Liver (tissue), 9 donors: ENCODE measurements around the gene CYP2C18. TPM values are rescaled to one million over a fixed set of nuclear protein-coding genes. Genes with fewer than 3 reads are reported as not detected.

Experiments
- DNase-seq: peaks from one replicate; pipeline ENCODE4 v3.0.0-alpha.2; 2017; ENCODE audit warnings: low spot score
- H3K27ac ChIP-seq, 2 donors: one replicate each; pipeline ENCODE4 v1.7.0; 2013; ENCODE audit warnings: inconsistent platforms in 2 of 2, low read length in 2 of 2, control low read depth in 1 of 2, low read depth in 1 of 2, mild to moderate bottlenecking in 1 of 2
- H3K27me3 ChIP-seq, 4 donors: one replicate each; pipeline versions ENCODE4 v1.6.1 to v1.7.0; 2013; ENCODE audit warnings: low read length in 3 of 4, inconsistent platforms in 1 of 4, mild to moderate bottlenecking in 1 of 4, moderate library complexity in 1 of 4; ENCODE audit not compliant: control insufficient read depth in 4 of 4, insufficient read depth in 4 of 4
- H3K36me3 ChIP-seq, 4 donors: one replicate each; pipeline versions ENCODE4 v1.6.1 to v1.7.0; 2013; ENCODE audit warnings: low read length in 3 of 4, mild to moderate bottlenecking in 3 of 4, low read depth in 1 of 4, moderate library complexity in 1 of 4; ENCODE audit not compliant: control insufficient read depth in 4 of 4, insufficient read depth in 3 of 4
- H3K4me1 ChIP-seq, 4 donors: one replicate each; pipeline versions ENCODE4 v1.6.1 to v1.7.0; 2013; ENCODE audit warnings: low read length in 3 of 4, mild to moderate bottlenecking in 3 of 4, moderate library complexity in 1 of 4; ENCODE audit not compliant: control insufficient read depth in 4 of 4, insufficient read depth in 4 of 4
- H3K4me3 ChIP-seq, 3 donors: one replicate each; pipeline versions ENCODE4 v1.6.1 to v1.7.0; 2013; ENCODE audit warnings: low read length in 3 of 3, control low read depth in 1 of 3, low read depth in 1 of 3, mild to moderate bottlenecking in 1 of 3
- H3K9ac ChIP-seq, 2 donors: one replicate each; pipeline ENCODE4 v1.7.0; 2013; ENCODE audit warnings: low read length in 2 of 2, mild to moderate bottlenecking in 2 of 2, moderate library complexity in 2 of 2, control low read depth in 1 of 2, low read depth in 1 of 2
- H3K9me3 ChIP-seq, 4 donors: one replicate each; pipeline versions ENCODE4 v1.6.1 to v1.7.0; 2013; ENCODE audit warnings: low read length in 3 of 4; ENCODE audit not compliant: control insufficient read depth in 4 of 4
- EGR1 ChIP-seq, 2 donors: IDR thresholded peaks; 2 replicates each; pipeline ENCODE4 v1.6.1; 2016 to 2018; ENCODE audit warnings: antibody characterized with exemption in 2 of 2, low read depth in 2 of 2
- FOXA1 ChIP-seq: IDR thresholded peaks from 2 replicates; pipeline ENCODE4 v1.6.1; 2016; ENCODE audit warnings: antibody characterized with exemption
- FOXA2 ChIP-seq: IDR thresholded peaks from 2 replicates; pipeline ENCODE4 v1.6.1; 2016; ENCODE audit warnings: antibody characterized with exemption
- GABPA ChIP-seq, 2 donors: IDR thresholded peaks in 1 of 2; conservative IDR thresholded peaks in 1 of 2; 2 replicates each; pipeline ENCODE4 v1.6.1; 2016; ENCODE audit warnings: antibody characterized with exemption in 2 of 2, mild to moderate bottlenecking in 1 of 2, moderate library complexity in 1 of 2
- HNF4A ChIP-seq, 2 donors: conservative IDR thresholded peaks; 2 replicates each; pipeline ENCODE4 v1.6.1; 2016; ENCODE audit warnings: antibody characterized with exemption in 2 of 2, mild to moderate bottlenecking in 2 of 2
- HNF4G ChIP-seq: IDR thresholded peaks from 2 replicates; pipeline ENCODE4 v1.6.1; 2016; ENCODE audit warnings: antibody characterized with exemption
- JUND ChIP-seq, 2 donors: IDR thresholded peaks; 2 replicates each; pipeline ENCODE4 v1.6.1; 2016; ENCODE audit warnings: antibody characterized with exemption in 2 of 2
- NR2F2 ChIP-seq: IDR thresholded peaks from 2 replicates; pipeline ENCODE4 v1.6.1; 2016; ENCODE audit warnings: antibody characterized with exemption
- RAD21 ChIP-seq, 2 donors: IDR thresholded peaks; 2 replicates each; pipeline ENCODE4 v1.6.1; 2016; ENCODE audit warnings: antibody characterized with exemption in 2 of 2, mild to moderate bottlenecking in 2 of 2
- RXRA ChIP-seq, 2 donors: IDR thresholded peaks; 2 replicates each; pipeline ENCODE4 v1.6.1; 2017 to 2018; ENCODE audit warnings: antibody characterized with exemption in 2 of 2, mild to moderate bottlenecking in 1 of 2
- SP1 ChIP-seq: IDR thresholded peaks from 2 replicates; pipeline ENCODE4 v1.6.1; 2018; ENCODE audit warnings: antibody characterized with exemption, mild to moderate bottlenecking
- TAF1 ChIP-seq: conservative IDR thresholded peaks from 2 replicates; pipeline ENCODE4 v1.6.1; 2016; ENCODE audit warnings: antibody characterized with exemption, mild to moderate bottlenecking
- YY1 ChIP-seq: IDR thresholded peaks from 2 replicates; pipeline ENCODE4 v1.6.1; 2016; ENCODE audit warnings: antibody characterized with exemption, mild to moderate bottlenecking
- WGBS: extraction: QIAGEN DNeasy Blood & Tissue Kit; methylation state at CpG from one replicate; pipeline ENCODE4 v1.1.7; 2013; 5-methylcytosine and 5-hydroxymethylcytosine counted together
- polyA plus RNA-seq, 2 donors: library from polyadenylated mRNA; stranded (reverse) in 1 of 2; unstranded in 1 of 2; fragments of 200-250 nt in 1 of 2; fragments of >200 nt in 1 of 2; fragmentation: Nextera tagmentation in 1 of 2; extraction: Ambion mirVana in 1 of 2; gene quantifications; one replicate each; pipeline versions ENCODE4 v1.2.1 to v1.2.3, GENCODE V29; 2013 to 2015
- total RNA-seq, 2 donors: library from RNA; depleted of rRNA; stranded (reverse); fragments of >200 nt; gene quantifications; one replicate each; pipeline ENCODE4 v1.2.3, GENCODE V29; 2014
- TF ChIP-seq, protein P1 (sequence below): fragments of 150-350 bp; IDR thresholded peaks from 2 replicates; pipeline ENCODE4 v1.5.1; 2017; ENCODE audit warnings: improper control_type of control experiment, low read depth, low read length; ENCODE audit not compliant: missing input control
- TF ChIP-seq, protein P2 (sequence below): IDR thresholded peaks from 2 replicates; pipeline ENCODE4 v1.6.1; 2016; ENCODE audit warnings: antibody characterized with exemption
- TF ChIP-seq, protein P3 (sequence below): IDR thresholded peaks from 2 replicates; pipeline ENCODE4 v1.6.1; 2016; ENCODE audit warnings: antibody characterized with exemption, mild to moderate bottlenecking
- TF ChIP-seq, protein P4 (sequence below): IDR thresholded peaks from 2 replicates; pipeline ENCODE4 v1.6.1; 2016; ENCODE audit warnings: antibody characterized with exemption
- TF ChIP-seq, protein P5 (sequence below): IDR thresholded peaks from 2 replicates; pipeline ENCODE4 v1.6.1; 2016; ENCODE audit warnings: antibody characterized with exemption
- donor health status: healthy.
- donor health status: healthy.
- donor health status: healthy.
- donor health status: healthy.
- donor health status: healthy.

CYP2C18 gene
- total and polyA plus RNA-seq, 4 donors = 0.93 to 51.5 (median 40.5) TPM

DNA sequence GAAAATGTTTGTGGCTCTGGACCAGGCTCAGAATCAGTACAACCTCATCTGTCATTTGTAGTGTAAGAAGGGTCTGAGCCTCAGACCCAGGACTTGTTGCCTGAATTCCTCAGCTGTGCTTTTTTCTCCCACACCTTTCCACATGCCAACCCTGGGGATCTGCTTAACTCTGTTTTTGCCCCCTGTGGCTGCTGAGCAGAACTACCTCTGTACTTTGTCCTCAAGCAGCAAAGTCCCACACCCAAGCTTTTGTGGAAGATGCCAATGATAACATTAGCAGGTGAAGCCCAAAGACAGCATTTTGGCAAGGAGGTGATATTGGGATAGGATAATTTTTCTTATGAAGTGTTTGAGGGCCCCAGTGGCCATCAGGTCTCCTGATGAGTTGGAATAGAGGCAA is 5.8 kb upstream of the CYP2C18 start (continued):
- TF ChIP-seq, protein P1, sequence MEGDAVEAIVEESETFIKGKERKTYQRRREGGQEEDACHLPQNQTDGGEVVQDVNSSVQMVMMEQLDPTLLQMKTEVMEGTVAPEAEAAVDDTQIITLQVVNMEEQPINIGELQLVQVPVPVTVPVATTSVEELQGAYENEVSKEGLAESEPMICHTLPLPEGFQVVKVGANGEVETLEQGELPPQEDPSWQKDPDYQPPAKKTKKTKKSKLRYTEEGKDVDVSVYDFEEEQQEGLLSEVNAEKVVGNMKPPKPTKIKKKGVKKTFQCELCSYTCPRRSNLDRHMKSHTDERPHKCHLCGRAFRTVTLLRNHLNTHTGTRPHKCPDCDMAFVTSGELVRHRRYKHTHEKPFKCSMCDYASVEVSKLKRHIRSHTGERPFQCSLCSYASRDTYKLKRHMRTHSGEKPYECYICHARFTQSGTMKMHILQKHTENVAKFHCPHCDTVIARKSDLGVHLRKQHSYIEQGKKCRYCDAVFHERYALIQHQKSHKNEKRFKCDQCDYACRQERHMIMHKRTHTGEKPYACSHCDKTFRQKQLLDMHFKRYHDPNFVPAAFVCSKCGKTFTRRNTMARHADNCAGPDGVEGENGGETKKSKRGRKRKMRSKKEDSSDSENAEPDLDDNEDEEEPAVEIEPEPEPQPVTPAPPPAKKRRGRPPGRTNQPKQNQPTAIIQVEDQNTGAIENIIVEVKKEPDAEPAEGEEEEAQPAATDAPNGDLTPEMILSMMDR = peak; percentile 51
- peak; percentile 50 for TF ChIP-seq TAF1
- peak; percentile 27 for TF ChIP-seq YY1

DNA sequence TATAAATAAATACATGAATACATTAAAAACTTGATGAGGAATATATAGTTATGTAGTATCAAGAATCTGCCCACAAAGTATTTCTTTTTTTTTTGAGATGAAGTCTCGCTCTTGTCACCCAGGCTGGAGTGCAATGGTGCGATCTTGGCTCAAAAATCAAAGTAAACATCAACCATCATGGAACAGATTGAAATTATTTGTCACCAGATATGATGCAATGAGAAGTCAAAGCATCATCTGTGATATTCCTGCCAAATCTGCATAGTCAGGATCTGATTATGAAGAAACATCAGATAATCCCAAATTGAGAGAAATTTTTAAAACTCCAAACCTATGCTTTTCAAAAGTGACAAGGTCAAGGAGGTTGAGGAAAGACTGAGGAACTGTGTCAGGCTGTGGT is 5.1 kb upstream of the CYP2C18 start:
- Histone ChIP-seq H3K27ac (peak overlapping the region; percentile 81 to 87), H3K4me3 (no peak overlapping the region), H3K9me3 (no peaks in the 10 kb centered on the region), H3K36me3 (no peaks in the 10 kb centered on the region), H3K9ac (no peak overlapping the region), H3K4me1 (peaks cover 1 to 41% (median 21%) of the 10 kb centered on the region in 4 donors), H3K27me3 (no peaks in the 10 kb centered on the region)
- no peak for DNase-seq
- whole genome bisulfite sequencing = 40% methylated on average over 2 of the region's 2 CpGs
- TF ChIP-seq FOXA1 (peak; percentile 81), YY1 (peak; percentile 76), TAF1 (no peak), EGR1 (IDR thresholded peaks at IDR 0.05; ENCODE audit: low read depth in 2 of 2) (peak; percentile 49 to 85), FOXA2 (peak; percentile 93), JUND (IDR thresholded peaks at IDR 0.05) (peak; percentile 49 to 77), SP1 (peak; percentile 54), NR2F2 (no peak), RXRA (IDR thresholded peaks at IDR 0.05) (peak; percentile 32 to 70), HNF4A (conservative IDR thresholded peaks at IDR 0.05) (peak in 1 of 2 donors; percentile 76), RAD21 (IDR thresholded peaks at IDR 0.05) (no peak), GABPA (IDR thresholded peaks at IDR 0.05 in 1 of 2, conservative IDR thresholded peaks at IDR 0.05 in 1 of 2) (no peak), HNF4G (no peak)
- TF ChIP-seq, protein P1 = no peak
- TF ChIP-seq, protein P2, sequence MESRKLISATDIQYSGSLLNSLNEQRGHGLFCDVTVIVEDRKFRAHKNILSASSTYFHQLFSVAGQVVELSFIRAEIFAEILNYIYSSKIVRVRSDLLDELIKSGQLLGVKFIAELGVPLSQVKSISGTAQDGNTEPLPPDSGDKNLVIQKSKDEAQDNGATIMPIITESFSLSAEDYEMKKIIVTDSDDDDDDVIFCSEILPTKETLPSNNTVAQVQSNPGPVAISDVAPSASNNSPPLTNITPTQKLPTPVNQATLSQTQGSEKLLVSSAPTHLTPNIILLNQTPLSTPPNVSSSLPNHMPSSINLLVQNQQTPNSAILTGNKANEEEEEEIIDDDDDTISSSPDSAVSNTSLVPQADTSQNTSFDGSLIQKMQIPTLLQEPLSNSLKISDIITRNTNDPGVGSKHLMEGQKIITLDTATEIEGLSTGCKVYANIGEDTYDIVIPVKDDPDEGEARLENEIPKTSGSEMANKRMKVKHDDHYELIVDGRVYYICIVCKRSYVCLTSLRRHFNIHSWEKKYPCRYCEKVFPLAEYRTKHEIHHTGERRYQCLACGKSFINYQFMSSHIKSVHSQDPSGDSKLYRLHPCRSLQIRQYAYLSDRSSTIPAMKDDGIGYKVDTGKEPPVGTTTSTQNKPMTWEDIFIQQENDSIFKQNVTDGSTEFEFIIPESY = peak; percentile 52
- TF ChIP-seq, protein P3, sequence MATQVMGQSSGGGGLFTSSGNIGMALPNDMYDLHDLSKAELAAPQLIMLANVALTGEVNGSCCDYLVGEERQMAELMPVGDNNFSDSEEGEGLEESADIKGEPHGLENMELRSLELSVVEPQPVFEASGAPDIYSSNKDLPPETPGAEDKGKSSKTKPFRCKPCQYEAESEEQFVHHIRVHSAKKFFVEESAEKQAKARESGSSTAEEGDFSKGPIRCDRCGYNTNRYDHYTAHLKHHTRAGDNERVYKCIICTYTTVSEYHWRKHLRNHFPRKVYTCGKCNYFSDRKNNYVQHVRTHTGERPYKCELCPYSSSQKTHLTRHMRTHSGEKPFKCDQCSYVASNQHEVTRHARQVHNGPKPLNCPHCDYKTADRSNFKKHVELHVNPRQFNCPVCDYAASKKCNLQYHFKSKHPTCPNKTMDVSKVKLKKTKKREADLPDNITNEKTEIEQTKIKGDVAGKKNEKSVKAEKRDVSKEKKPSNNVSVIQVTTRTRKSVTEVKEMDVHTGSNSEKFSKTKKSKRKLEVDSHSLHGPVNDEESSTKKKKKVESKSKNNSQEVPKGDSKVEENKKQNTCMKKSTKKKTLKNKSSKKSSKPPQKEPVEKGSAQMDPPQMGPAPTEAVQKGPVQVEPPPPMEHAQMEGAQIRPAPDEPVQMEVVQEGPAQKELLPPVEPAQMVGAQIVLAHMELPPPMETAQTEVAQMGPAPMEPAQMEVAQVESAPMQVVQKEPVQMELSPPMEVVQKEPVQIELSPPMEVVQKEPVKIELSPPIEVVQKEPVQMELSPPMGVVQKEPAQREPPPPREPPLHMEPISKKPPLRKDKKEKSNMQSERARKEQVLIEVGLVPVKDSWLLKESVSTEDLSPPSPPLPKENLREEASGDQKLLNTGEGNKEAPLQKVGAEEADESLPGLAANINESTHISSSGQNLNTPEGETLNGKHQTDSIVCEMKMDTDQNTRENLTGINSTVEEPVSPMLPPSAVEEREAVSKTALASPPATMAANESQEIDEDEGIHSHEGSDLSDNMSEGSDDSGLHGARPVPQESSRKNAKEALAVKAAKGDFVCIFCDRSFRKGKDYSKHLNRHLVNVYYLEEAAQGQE = peak; percentile 45
- TF ChIP-seq, protein P4, sequence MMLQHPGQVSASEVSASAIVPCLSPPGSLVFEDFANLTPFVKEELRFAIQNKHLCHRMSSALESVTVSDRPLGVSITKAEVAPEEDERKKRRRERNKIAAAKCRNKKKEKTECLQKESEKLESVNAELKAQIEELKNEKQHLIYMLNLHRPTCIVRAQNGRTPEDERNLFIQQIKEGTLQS = peak; percentile 90
- TF ChIP-seq, protein P5, sequence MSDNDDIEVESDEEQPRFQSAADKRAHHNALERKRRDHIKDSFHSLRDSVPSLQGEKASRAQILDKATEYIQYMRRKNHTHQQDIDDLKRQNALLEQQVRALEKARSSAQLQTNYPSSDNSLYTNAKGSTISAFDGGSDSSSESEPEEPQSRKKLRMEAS = no peak
